ENCODE results near the gene BTBD19.
"Not testable (repeated sequence)": the region's sequence is repeated elsewhere in the genome, so short reads cannot be mapped to it uniquely, and the experiment has no call there.

The BTBD19 gene

DNA sequence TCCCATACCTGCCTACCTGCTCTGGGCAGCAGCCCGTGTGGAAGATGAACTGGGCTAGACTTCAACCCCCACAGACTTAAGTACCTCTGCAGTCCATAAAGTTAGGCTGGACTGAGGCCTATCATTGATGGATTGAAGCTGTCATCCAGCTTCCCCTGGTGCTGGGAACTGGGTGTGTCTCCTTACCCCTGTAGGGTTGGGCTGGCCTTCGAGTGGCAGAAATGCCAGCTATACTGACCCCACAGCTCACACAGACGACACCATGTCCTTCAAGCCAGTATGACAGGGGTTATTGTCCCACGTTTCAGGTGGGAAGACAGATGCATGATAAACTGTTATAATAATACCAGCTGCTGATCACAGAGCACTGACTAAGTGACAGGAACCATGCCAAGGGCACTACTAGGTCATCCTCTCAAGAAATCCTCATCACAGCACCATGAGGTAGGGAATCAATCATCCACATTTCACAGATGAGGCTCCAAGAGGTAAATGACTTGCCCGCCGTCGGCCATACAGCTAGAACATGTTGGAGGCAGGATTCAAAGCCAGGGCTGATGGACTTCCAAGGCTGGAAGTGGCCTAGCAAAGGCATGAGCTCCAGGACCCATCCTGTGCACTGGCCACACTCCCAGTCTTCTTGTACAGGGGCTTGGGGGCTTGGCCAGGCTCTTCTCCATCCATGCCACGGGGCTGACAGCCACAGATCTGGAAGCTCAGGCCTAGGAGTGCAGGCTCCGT, 20.0 kb upstream of the BTBD19 start, which contains the start of gene BEST4:
BEST4 (minus strand) TSS at position 51 of the 741 bp plus-strand sequence. CDS start 465 bp downstream, outside the sequence.
- DNase-seq (ENCODE audit: low spot score), result no peak

GRCh38 chr1:44790968-44791801, 17.1 kb upstream of the BTBD19 start:
- in situ Hi-C loops (cut with MboI; ENCODE audit: low sequenced_read_pairs, unreplicated experiment), result no loop called here
- no peak for DNase-seq (ENCODE audit: low spot score)
- TF ChIP-seq CTCF (IDR thresholded peaks at IDR 0.05; ENCODE audit: borderline replicate concordance, control extremely low read depth, extremely low read depth, insufficient read depth, missing control alignments), result no peak

More for the DNA sequence above, 20.0 kb upstream of the BTBD19 start, which contains the start of gene BEST4:
- in situ Hi-C loops (cut with MboI; ENCODE audit: low sequenced_read_pairs, unreplicated experiment), result no loop called here
- no peak for TF ChIP-seq CTCF (IDR thresholded peaks at IDR 0.05; ENCODE audit: borderline replicate concordance, control extremely low read depth, extremely low read depth, insufficient read depth, missing control alignments)

DNA sequence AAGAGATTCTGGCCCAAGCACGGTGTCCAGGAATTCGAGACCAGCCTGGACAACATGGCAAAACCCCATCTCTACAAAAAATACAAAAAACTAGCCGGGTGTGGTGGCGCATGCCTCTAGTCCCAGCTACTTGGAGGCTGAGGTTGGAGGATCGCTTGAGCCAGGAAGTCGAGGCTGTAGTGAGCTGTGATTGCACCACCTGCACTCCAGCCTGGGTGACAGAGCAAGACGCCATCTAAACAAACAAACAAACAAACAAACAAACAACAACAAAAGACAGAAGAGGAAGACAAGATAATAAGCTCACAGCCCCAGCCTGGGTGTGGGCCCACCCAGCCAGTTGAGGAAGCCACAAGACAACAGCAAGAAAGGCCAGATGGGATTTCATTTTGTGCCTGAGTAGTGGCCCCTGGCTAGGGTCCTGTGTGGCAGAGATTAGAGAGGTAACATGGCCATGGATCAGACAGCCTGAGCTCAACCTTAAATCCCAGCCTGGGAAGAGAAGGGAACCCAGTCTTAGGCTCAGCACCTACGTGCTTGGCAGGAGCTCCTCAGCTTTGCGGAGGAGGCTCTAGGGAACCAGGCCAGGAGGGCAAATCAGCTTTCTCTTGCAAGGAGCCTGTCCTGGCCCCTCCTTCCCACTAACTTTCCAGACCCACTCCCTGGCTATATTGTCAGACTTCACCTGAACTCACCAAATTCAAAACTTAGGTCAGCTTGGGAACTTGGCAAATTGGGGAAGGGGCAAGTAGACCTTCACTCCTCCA, 15.4 kb upstream of the BTBD19 start:
- no peak for DNase-seq (ENCODE audit: low spot score)
- TF ChIP-seq CTCF (IDR thresholded peaks at IDR 0.05; ENCODE audit: borderline replicate concordance, control extremely low read depth, extremely low read depth, insufficient read depth, missing control alignments), result no peak
- in situ Hi-C loops (cut with MboI; ENCODE audit: low sequenced_read_pairs, unreplicated experiment), result no loop called here

- DNase-seq (ENCODE audit: low spot score); in situ Hi-C loops (cut with MboI; ENCODE audit: low sequenced_read_pairs, unreplicated experiment): not testable (repeated sequence)
These were observed 10.4 kb upstream of the BTBD19 start for GRCh38 chr1:44797886-44798285.

DNA sequence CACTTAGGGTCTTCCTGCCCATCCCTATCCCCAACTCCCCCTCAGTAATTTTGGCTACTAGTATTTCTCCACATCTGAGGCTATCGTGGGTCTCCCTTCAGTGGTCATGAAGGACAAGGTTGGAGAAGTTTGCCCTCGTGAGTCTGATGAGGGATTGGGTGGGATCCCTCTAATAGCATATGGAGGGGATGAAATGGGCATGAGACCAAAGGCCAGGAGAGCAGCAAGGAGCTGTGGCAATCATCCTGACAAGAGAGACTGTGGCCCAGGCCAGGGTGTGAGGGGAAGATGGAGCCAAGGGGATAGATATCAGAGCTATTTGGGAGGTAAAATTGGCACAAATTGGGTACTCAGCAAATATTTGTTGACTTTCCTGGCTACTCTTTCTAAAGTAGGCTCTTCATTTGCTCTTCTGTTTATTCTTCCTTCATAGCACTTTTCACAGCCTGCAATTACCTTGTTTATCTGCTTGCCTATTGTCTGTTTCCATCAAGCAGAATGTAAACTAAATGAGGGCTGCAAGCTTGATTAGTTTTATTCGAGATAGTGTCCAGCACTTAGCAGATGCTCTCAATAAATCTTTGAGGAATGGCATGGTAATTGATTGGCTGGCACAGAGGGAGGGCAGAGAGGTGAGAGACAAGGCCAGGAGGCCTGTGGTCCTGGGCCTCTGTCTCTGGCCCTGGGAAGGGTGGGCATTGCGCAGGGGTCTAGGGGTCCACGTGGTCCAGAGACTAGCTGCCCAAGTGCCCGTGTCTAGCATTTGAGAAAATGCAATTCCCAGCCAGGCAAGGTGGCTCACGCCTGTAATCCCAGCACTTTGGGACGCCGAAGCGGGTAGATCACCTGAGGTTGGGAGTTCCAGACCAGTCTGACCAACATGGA, 9.6 kb upstream of the BTBD19 start:
- no peak for DNase-seq (ENCODE audit: low spot score)
- TF ChIP-seq CTCF (IDR thresholded peaks at IDR 0.05; ENCODE audit: borderline replicate concordance, control extremely low read depth, extremely low read depth, insufficient read depth, missing control alignments), result no peak
- in situ Hi-C loops (cut with MboI; ENCODE audit: low sequenced_read_pairs, unreplicated experiment), result no loop called here

GRCh38 chr1:44799770-44800584, 8.3 kb upstream of the BTBD19 start, which contains the start of gene PLK3:
TSS of gene PLK3 (plus strand) at chr1:44800377. CDS start at chr1:44800464, 87 bp downstream.
- in situ Hi-C loops (cut with MboI; ENCODE audit: low sequenced_read_pairs, unreplicated experiment), result no loop called here
- peak; percentile 99 for DNase-seq (ENCODE audit: low spot score)
- peak; percentile 95 for TF ChIP-seq CTCF (IDR thresholded peaks at IDR 0.05; ENCODE audit: borderline replicate concordance, control extremely low read depth, extremely low read depth, insufficient read depth, missing control alignments)
